Measurements from ENCODE around the gene TAMM41. TPM values are rescaled to one million over a fixed set of nuclear protein-coding genes. Genes with fewer than 3 reads are reported as not detected.
"Not testable (repeated sequence)": the region's sequence is repeated elsewhere in the genome, so short reads cannot be mapped to it uniquely, and the experiment has no call there.

Gene TAMM41
- 10 to 100 TPM; 19.6 to 43.3 (median 32.4) TPM for total RNA-seq
- 23.4 TPM for total RNA-seq (2013)
- total RNA-seq, result 8.4 to 27.2 (median 15.2) reads per million in 29 experiments

DNA sequence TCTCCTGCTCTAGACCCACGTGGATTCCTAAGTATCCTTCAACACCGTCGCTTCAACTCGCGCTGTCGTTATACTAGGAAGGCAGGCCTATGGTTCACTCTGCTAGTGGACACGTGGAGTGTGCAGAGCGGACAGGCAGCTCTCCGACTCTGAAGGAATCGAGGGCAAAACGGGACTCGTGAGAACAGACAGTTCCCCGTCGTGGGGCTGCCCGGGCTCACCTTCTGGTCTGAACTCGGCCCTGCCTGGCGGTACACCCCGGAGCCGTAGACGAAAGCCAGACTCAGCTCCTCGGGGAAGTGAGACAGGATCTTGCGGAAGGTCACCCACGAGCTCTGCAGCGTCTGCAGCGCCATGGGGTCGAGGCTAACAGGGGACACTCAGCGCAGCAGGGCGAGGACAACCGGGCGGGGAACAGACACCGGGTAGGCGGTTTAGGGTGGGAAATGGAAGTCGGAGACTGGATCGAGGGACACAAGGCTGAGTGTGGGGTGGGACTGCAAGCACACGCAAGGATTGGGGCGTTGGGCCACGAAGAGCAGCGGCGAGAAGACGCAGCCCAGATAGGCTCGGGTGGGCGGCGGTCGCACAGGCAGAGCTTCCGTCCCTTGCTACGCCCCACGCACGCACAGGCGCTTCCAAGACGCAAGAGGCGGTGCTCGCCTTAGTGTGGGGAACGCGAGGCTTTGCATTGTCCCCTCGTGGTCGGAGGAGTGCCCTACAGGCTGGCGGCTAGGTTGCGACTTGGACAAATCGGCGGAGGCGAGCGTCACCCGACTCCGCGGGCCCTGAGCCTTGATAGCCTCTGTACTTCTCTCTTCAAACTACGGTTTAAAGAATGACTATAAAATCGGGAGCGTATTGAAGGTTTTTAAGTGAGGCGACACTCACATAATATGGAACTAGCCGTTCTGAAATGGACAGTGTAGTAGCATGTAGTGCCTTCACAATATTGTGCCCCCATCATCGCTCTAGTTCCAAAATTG, at the start of gene TAMM41:
TAMM41 (minus strand) TSS at position 605 of the 986 bp plus-strand sequence; CDS start at position 356, 249 bp downstream.
- Mint-ChIP-seq H3K4me3 (peak within 1 kb of the TSS; percentile 98 to 100 (median 98)), H3K4me1 (peaks cover 44 to 55% (median 54%) of the 10 kb centered on the region in 3 donors), H3K27me3 (no peaks in the 10 kb centered on the region), H3K27ac (peak within 1 kb of the TSS; percentile 99), H3K9me3 (no peaks in the 10 kb centered on the region), H3K36me3 (peaks cover 15% of the 10 kb centered on the region)
- ATAC-seq (replicated peaks in 1 of 4), result peak; percentile 99 to 100 (median 100)
- POLR2A ChIA-PET, result interaction anchor here in 1 of 2 donors (0.6 to 1.7 kb wide), 4 partner anchors 10 to 574 kb away, joined by 3 to 5 read pairs (median 4); partner anchors contain the start of gene ATG7
- H3K27ac ChIP-seq (ENCODE audit: low read length), result peak within 1 kb of the TSS; percentile 82
- under 1% methylated on average over 56 of the region's 71 CpGs for WGBS (ENCODE audit: insufficient coverage)
- peaks cover 4 to 27% of the 10 kb centered on the region in 2 donors for H3K36me3 ChIP-seq (ENCODE audit: control insufficient read depth in 2 of 2, extremely low read depth in 1 of 2, insufficient read depth in 1 of 2, low read length in 1 of 2)
- CTCF ChIA-PET, result interaction anchor here (0.5 to 1.0 kb wide), 3 partner anchors 19 to 1122 kb away, joined by 4 to 5 read pairs (median 4); no protein-coding TSS in a partner anchor
- H3K4me1 ChIP-seq (ENCODE audit: control insufficient read depth in 1 of 2, extremely low read depth in 1 of 2, insufficient read depth in 2 of 2, low read length in 2 of 2), result peaks cover 9 to 31% of the 10 kb centered on the region in 2 experiments
- peak; percentile 74 to 94 (median 87) for DNase-seq
- H3K9me3 ChIP-seq, result no peaks in the 10 kb centered on the region
- H3K4me3 ChIP-seq (ENCODE audit: control insufficient read depth in 1 of 2, extremely low read depth in 1 of 2, low read length in 1 of 2), result peak within 1 kb of the TSS; percentile 90 to 98
- no peaks in the 10 kb centered on the region for H3K27me3 ChIP-seq (replicated peaks in 1 of 2; ENCODE audit: control insufficient read depth in 2 of 2, extremely low read depth in 1 of 2, insufficient read depth in 2 of 2, low read length in 1 of 2)

DNA sequence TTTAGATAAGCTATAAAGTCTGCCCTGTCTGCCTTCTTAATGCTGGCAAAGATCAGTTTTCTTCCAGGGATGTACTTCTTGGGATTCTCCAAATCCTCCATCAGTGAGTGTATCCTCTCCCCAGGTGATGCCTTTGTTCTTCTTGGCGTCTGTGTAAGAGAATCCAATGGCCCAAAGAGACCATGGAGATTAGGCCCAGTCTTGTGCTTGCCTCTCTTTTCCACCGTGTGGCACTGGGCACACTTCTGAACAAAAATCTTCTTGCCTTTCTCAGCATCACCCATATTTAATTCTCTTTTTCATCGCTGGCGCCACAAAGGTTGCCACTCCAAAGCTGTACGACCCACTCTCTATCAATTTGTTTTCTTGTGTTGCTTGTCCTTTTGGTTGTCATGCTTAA, 32.2 kb upstream of the TAMM41 start:
- H3K4me1 Mint-ChIP-seq, result no peaks in the 10 kb centered on the region
- Histone ChIP-seq H3K9me3 (no peaks in the 10 kb centered on the region), H3K36me3 (ENCODE audit: control insufficient read depth in 2 of 2, extremely low read depth in 1 of 2, insufficient read depth in 1 of 2, low read length in 1 of 2) (no peaks in the 10 kb centered on the region), H3K4me1 (ENCODE audit: control insufficient read depth in 1 of 2, extremely low read depth in 1 of 2, insufficient read depth in 2 of 2, low read length in 2 of 2) (no peaks in the 10 kb centered on the region), H3K4me3 (ENCODE audit: control insufficient read depth in 1 of 2, extremely low read depth in 1 of 2, low read length in 1 of 2) (no peak overlapping the region), H3K27me3 (replicated peaks in 1 of 2; ENCODE audit: control insufficient read depth in 2 of 2, extremely low read depth in 1 of 2, insufficient read depth in 2 of 2, low read length in 1 of 2) (peaks cover 0 to 13% of the 10 kb centered on the region in 2 experiments), H3K27ac (ENCODE audit: low read length) (no peak overlapping the region)
- H3K9me3 Mint-ChIP-seq, result no peaks in the 10 kb centered on the region
- no peaks in the 10 kb centered on the region for H3K36me3 Mint-ChIP-seq
- no peak overlapping the region for H3K27ac Mint-ChIP-seq
- ChIA-PET POLR2A (no interaction called here), CTCF (no interaction called here)
- DNase-seq (no peak), ATAC-seq (replicated peaks in 1 of 4) (no peak)
- no CpG with 5 or more reads among the region's 5 CpGs for WGBS (ENCODE audit: insufficient coverage)
- H3K27me3 Mint-ChIP-seq, result peaks cover 15% of the 10 kb centered on the region in 2 donors
- no peak overlapping the region for H3K4me3 Mint-ChIP-seq

GRCh38 chr3:11874707-11875106, 28.0 kb upstream of the TAMM41 start:
- POLR2A ChIA-PET, H3K4me3 Mint-ChIP-seq: not testable (repeated sequence)
- WGBS (ENCODE audit: insufficient coverage), result no CpG with 5 or more reads among the region's 1 CpG

DNA sequence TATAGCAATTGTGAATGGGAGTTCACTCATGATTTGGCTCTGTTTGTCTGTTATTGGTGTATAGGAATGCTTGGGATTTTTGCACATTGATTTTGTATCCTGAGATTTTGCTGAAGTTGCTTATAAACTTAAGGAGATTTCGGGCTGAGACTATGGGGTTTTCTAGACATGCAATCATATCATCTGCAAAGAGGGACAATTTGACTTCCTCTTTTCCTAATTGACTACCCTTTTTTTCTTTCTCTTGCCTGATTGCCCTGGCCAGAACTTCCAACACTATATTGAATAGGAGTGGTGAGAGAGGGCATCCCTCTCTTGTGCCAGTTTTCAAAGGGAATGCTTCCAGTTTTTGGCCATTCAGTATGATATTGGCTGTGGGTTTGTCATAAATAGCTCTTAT, 17.1 kb upstream of the TAMM41 start:
- Mint-ChIP-seq H3K27me3 (peaks cover 19 to 41% of the 10 kb centered on the region in 2 donors), H3K9me3 (peaks cover 0 to 11% (median 3%) of the 10 kb centered on the region in 3 donors)
- no CpG with 5 or more reads among the region's 1 CpG for WGBS (ENCODE audit: insufficient coverage)
- H3K4me1 ChIP-seq (ENCODE audit: control insufficient read depth in 1 of 2, extremely low read depth in 1 of 2, insufficient read depth in 2 of 2, low read length in 2 of 2); H3K4me3 ChIP-seq (ENCODE audit: control insufficient read depth in 1 of 2, extremely low read depth in 1 of 2, low read length in 1 of 2); H3K4me3 Mint-ChIP-seq; H3K27ac Mint-ChIP-seq; H3K27me3 ChIP-seq (replicated peaks in 1 of 2; ENCODE audit: control insufficient read depth in 2 of 2, extremely low read depth in 1 of 2, insufficient read depth in 2 of 2, low read length in 1 of 2); ATAC-seq (replicated peaks in 1 of 4); DNase-seq; H3K4me1 Mint-ChIP-seq; CTCF ChIA-PET; H3K36me3 Mint-ChIP-seq; H3K27ac ChIP-seq (ENCODE audit: low read length); H3K36me3 ChIP-seq (ENCODE audit: control insufficient read depth in 2 of 2, extremely low read depth in 1 of 2, insufficient read depth in 1 of 2, low read length in 1 of 2); POLR2A ChIA-PET; H3K9me3 ChIP-seq: not testable (repeated sequence)

More at GRCh38 chr3:11874707-11875106, 28.0 kb upstream of the TAMM41 start:
- H3K9me3 ChIP-seq; CTCF ChIA-PET; H3K27ac ChIP-seq (ENCODE audit: low read length); H3K27me3 ChIP-seq (replicated peaks in 1 of 2; ENCODE audit: control insufficient read depth in 2 of 2, extremely low read depth in 1 of 2, insufficient read depth in 2 of 2, low read length in 1 of 2); H3K4me1 Mint-ChIP-seq; H3K36me3 ChIP-seq (ENCODE audit: control insufficient read depth in 2 of 2, extremely low read depth in 1 of 2, insufficient read depth in 1 of 2, low read length in 1 of 2); H3K36me3 Mint-ChIP-seq; H3K4me3 ChIP-seq (ENCODE audit: control insufficient read depth in 1 of 2, extremely low read depth in 1 of 2, low read length in 1 of 2); H3K4me1 ChIP-seq (ENCODE audit: control insufficient read depth in 1 of 2, extremely low read depth in 1 of 2, insufficient read depth in 2 of 2, low read length in 2 of 2); H3K9me3 Mint-ChIP-seq; H3K27ac Mint-ChIP-seq; DNase-seq; ATAC-seq (replicated peaks in 1 of 4): not testable (repeated sequence)
- H3K27me3 Mint-ChIP-seq, result peaks cover 13 to 21% of the 10 kb centered on the region in 2 donors

DNA sequence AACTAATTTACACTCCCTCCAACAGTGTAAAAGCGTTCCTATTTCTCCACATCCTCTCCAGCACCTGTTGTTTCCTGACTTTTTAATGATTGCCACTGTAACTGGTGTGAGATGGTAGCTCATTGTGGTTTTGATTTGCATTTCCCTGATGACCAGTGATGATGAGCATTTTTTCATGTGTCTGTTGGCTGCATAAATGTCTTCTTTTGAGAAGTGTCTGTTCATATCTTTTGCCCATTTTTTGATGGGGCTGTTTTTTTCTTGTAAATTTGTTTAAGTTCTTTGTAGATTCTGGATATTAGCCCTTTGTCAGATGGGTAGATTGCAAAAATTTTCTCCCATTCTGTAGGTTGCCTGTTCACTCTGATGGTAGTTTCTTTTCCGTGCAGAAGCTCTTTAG, 15.9 kb upstream of the TAMM41 start:
- H3K4me3 Mint-ChIP-seq, H3K4me1 Mint-ChIP-seq: not testable (repeated sequence)

GRCh38 chr3:11862145-11862544, 15.5 kb upstream of the TAMM41 start:
- H3K27ac Mint-ChIP-seq; ATAC-seq (replicated peaks in 1 of 4); CTCF ChIA-PET; POLR2A ChIA-PET; H3K9me3 ChIP-seq; H3K4me3 ChIP-seq (ENCODE audit: control insufficient read depth in 1 of 2, extremely low read depth in 1 of 2, low read length in 1 of 2); H3K27ac ChIP-seq (ENCODE audit: low read length); H3K36me3 ChIP-seq (ENCODE audit: control insufficient read depth in 2 of 2, extremely low read depth in 1 of 2, insufficient read depth in 1 of 2, low read length in 1 of 2); H3K36me3 Mint-ChIP-seq; H3K4me3 Mint-ChIP-seq; DNase-seq; H3K4me1 Mint-ChIP-seq; H3K4me1 ChIP-seq (ENCODE audit: control insufficient read depth in 1 of 2, extremely low read depth in 1 of 2, insufficient read depth in 2 of 2, low read length in 2 of 2); H3K27me3 ChIP-seq (replicated peaks in 1 of 2; ENCODE audit: control insufficient read depth in 2 of 2, extremely low read depth in 1 of 2, insufficient read depth in 2 of 2, low read length in 1 of 2): not testable (repeated sequence)
- Mint-ChIP-seq H3K27me3 (peaks cover 22 to 43% of the 10 kb centered on the region in 2 donors), H3K9me3 (peaks cover 0 to 11% (median 3%) of the 10 kb centered on the region in 3 donors)
- no CpG with 5 or more reads among the region's 6 CpGs for WGBS (ENCODE audit: insufficient coverage)

More for the DNA sequence above, 15.9 kb upstream of the TAMM41 start:
- H3K27ac Mint-ChIP-seq; H3K4me1 ChIP-seq (ENCODE audit: control insufficient read depth in 1 of 2, extremely low read depth in 1 of 2, insufficient read depth in 2 of 2, low read length in 2 of 2); DNase-seq; H3K36me3 ChIP-seq (ENCODE audit: control insufficient read depth in 2 of 2, extremely low read depth in 1 of 2, insufficient read depth in 1 of 2, low read length in 1 of 2); H3K27me3 ChIP-seq (replicated peaks in 1 of 2; ENCODE audit: control insufficient read depth in 2 of 2, extremely low read depth in 1 of 2, insufficient read depth in 2 of 2, low read length in 1 of 2); ATAC-seq (replicated peaks in 1 of 4); H3K27ac ChIP-seq (ENCODE audit: low read length); H3K4me3 ChIP-seq (ENCODE audit: control insufficient read depth in 1 of 2, extremely low read depth in 1 of 2, low read length in 1 of 2); H3K9me3 ChIP-seq; CTCF ChIA-PET; H3K36me3 Mint-ChIP-seq; POLR2A ChIA-PET: not testable (repeated sequence)
- no CpG with 5 or more reads among the region's 2 CpGs for WGBS (ENCODE audit: insufficient coverage)
- H3K27me3 Mint-ChIP-seq, result peaks cover 20 to 40% of the 10 kb centered on the region in 2 donors
- H3K9me3 Mint-ChIP-seq, result peaks cover 0 to 11% (median 3%) of the 10 kb centered on the region in 3 donors

All from T-cell (primary cell).